Neural cell (in vitro differentiated cells): ENCODE data around the gene RFWD3. TPM values are rescaled to one million over a fixed set of nuclear protein-coding genes. Genes with fewer than 3 reads are reported as not detected.

Experiments used
- H2AFZ ChIP-seq: fragments of 200-600, 300-800 bp; sonication (generic), shearing (Covaris generic); 2 replicates; pipeline ENCODE4 v1.6.0; 2014; ENCODE audit warnings: low read depth, mild to moderate bottlenecking, antibody characterized with exemption, low read length, moderate library complexity
- H3F3A ChIP-seq: fragments of 200-600 bp; shearing (Covaris generic); 2 replicates; pipeline ENCODE4 v1.6.1; 2016; ENCODE audit warnings: mild to moderate bottlenecking, moderate library complexity, mixed read lengths, antibody characterized with exemption, low read length; ENCODE audit not compliant: insufficient read depth, poor library complexity, severe bottlenecking
- H3K27ac ChIP-seq: fragments of 200-600, 300-800 bp; sonication (generic), shearing (Covaris generic); 2 replicates; pipeline ENCODE4 v1.5.1; 2014; ENCODE audit warnings: mild to moderate bottlenecking, low read length, moderate library complexity
- H3K27me3 ChIP-seq: fragments of 300-800, 200-600 bp; sonication (generic), shearing (Covaris generic); 2 replicates; pipeline ENCODE4 v1.6.0; 2014; ENCODE audit warnings: mild to moderate bottlenecking, low read depth, low read length, moderate library complexity; ENCODE audit not compliant: insufficient read depth
- H3K36me3 ChIP-seq: fragments of 300-800, 200-600 bp; sonication (generic), shearing (Covaris generic); 2 replicates; pipeline ENCODE4 v1.5.1; 2014; ENCODE audit warnings: mild to moderate bottlenecking, antibody characterized with exemption, low read length, moderate library complexity; ENCODE audit not compliant: insufficient read depth
- H3K4me2 ChIP-seq: fragments of 300-800, 200-600 bp; sonication (generic), shearing (Covaris generic); 2 replicates; pipeline ENCODE4 v1.6.0; 2014; ENCODE audit warnings: mild to moderate bottlenecking, low read length
- H3K4me3 ChIP-seq: fragments of 300-800, 200-600 bp; sonication (generic), shearing (Covaris generic); 2 replicates; pipeline ENCODE4 v1.5.1; 2014; ENCODE audit warnings: mild to moderate bottlenecking, low read length, moderate library complexity
- H3K79me2 ChIP-seq: fragments of 200-600 bp; shearing (Covaris generic); replicated peaks from 2 replicates; pipeline ENCODE4 v1.6.0; 2014; ENCODE audit warnings: mild to moderate bottlenecking, low read length, moderate library complexity; ENCODE audit not compliant: insufficient read depth
- H3K9ac ChIP-seq: fragments of 300-800, 200-600 bp; sonication (generic), shearing (Covaris generic); 2 replicates; pipeline ENCODE4 v1.6.1; 2016; ENCODE audit warnings: mild to moderate bottlenecking, low read length, mixed read lengths
- H3K9me2 ChIP-seq: fragments of 200-600 bp; shearing (Covaris generic); 2 replicates; pipeline ENCODE4 v1.6.1; 2016; ENCODE audit warnings: mild to moderate bottlenecking, low read length, mixed read lengths; ENCODE audit not compliant: insufficient read depth
- H3K9me3 ChIP-seq: fragments of 200-600, 300-800 bp; sonication (generic), shearing (Covaris generic); 2 replicates; pipeline ENCODE4 v1.6.1; 2016; ENCODE audit warnings: mild to moderate bottlenecking, mixed run types, low read length, moderate library complexity, mixed read lengths
- H4K20me1 ChIP-seq: fragments of 200-600 bp; shearing (Covaris generic); 2 replicates; pipeline ENCODE4 v1.6.1; 2016; ENCODE audit warnings: mild to moderate bottlenecking, mixed run types; ENCODE audit not compliant: insufficient read depth
- EP300 ChIP-seq: fragments of 450-650 bp; conservative IDR thresholded peaks from 2 replicates; pipeline ENCODE4 v1.6.1; 2014; ENCODE audit warnings: antibody characterized with exemption, mild to moderate bottlenecking, moderate library complexity; ENCODE audit not compliant: poor library complexity, severe bottlenecking
- EZH2 ChIP-seq: fragments of 200-600, 300-800 bp; shearing (Covaris generic), sonication (generic); IDR thresholded peaks from 2 replicates; pipeline ENCODE4 v1.6.1; 2014; ENCODE audit warnings: antibody characterized with exemption, low read length, borderline replicate concordance, mild to moderate bottlenecking; ENCODE audit not compliant: insufficient read depth, poor library complexity, severe bottlenecking
- MXI1 ChIP-seq: fragments of 450-650 bp; conservative IDR thresholded peaks from 2 replicates; pipeline ENCODE4 v1.6.1; 2014; ENCODE audit warnings: antibody characterized with exemption, mild to moderate bottlenecking; ENCODE audit not compliant: poor library complexity, severe bottlenecking
- POLR2AphosphoS5 ChIP-seq: IDR thresholded peaks from 2 replicates; pipeline ENCODE4 v1.6.1; 2012
- RAD21 ChIP-seq: fragments of 450-650 bp; conservative IDR thresholded peaks from 2 replicates; pipeline ENCODE4 v1.6.1; 2014; ENCODE audit warnings: antibody characterized with exemption, mild to moderate bottlenecking, moderate library complexity
- REST ChIP-seq: IDR thresholded peaks from 2 replicates; pipeline ENCODE4 v1.6.1; 2012; ENCODE audit warnings: borderline replicate concordance
- SMC3 ChIP-seq: fragments of 450-650 bp; conservative IDR thresholded peaks from 2 replicates; pipeline ENCODE4 v1.6.1; 2014; ENCODE audit warnings: antibody characterized with exemption, mild to moderate bottlenecking, moderate library complexity; ENCODE audit not compliant: poor library complexity
- TAF1 ChIP-seq: IDR thresholded peaks from 2 replicates; pipeline ENCODE4 v1.6.1; 2012; ENCODE audit warnings: low read depth
- polyA plus RNA-seq: library from polyadenylated mRNA; depleted of rRNA; stranded (reverse); fragments of >200 nt; gene quantifications from 2 replicates; pipeline ENCODE4 v1.2.3, GENCODE V29; 2014
- TF ChIP-seq, protein P1 (sequence below): fragments of 450-650 bp; IDR thresholded peaks from 2 replicates; pipeline ENCODE4 v1.5.1; 2014; ENCODE audit warnings: antibody characterized with exemption, mild to moderate bottlenecking, moderate library complexity; ENCODE audit not compliant: poor library complexity, severe bottlenecking

Gene RFWD3
- polyA plus RNA-seq, 1 donor from 2014 or later: 10.7 TPM

GRCh38 chr16:74666010-74666421 is 661 bp downstream of the RFWD3 start:
- Histone ChIP-seq H3F3A (no peaks in the 10 kb centered on the region), H3K9me3 (no peaks in the 10 kb centered on the region), H3K27me3 (no peaks in the 10 kb centered on the region), H3K4me3 (peak overlapping the region; percentile 88), H3K9ac (peak overlapping the region; percentile 68), H3K9me2 (no peaks in the 10 kb centered on the region), H4K20me1 (no peaks in the 10 kb centered on the region), H3K4me2 (peak overlapping the region; percentile 86), H3K27ac (no peak overlapping the region), H3K36me3 (peaks cover 2% of the 10 kb centered on the region), H3K79me2 (peaks cover 16% of the 10 kb centered on the region), H2AFZ (peak overlapping the region; percentile 42)
- no peak for TF ChIP-seq REST
- no peak for TF ChIP-seq EP300
- no peak for TF ChIP-seq MXI1

DNA sequence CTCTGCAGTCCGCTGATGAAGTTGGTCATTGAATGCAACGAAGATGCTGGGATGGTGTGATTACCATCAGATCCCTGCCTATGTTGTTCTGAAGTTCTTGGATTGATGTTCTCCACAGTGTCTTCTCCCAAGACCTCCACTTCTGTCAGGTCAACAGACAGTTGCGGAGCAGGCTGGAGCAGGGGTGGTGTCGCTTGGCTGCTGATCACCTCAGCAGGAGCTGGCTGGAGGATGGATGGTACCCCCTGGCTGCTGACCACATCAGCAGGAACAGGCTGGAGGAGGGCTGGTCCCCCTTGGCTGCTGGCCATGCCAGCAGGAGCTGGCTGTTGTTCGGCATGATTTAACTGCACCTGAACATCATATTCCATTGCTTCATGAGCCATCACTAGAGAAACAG is 5.6 kb downstream of the RFWD3 start:
- H3K27me3 ChIP-seq: no peaks in the 10 kb centered on the region
- H3K9me3 ChIP-seq: no peaks in the 10 kb centered on the region
- H3K9ac ChIP-seq: no peak overlapping the region
- H3K36me3 ChIP-seq: peaks cover 9% of the 10 kb centered on the region
- H4K20me1 ChIP-seq: no peaks in the 10 kb centered on the region
- no peaks in the 10 kb centered on the region for H3K9me2 ChIP-seq
- H2AFZ ChIP-seq: no peak overlapping the region
- no peak overlapping the region for H3K4me3 ChIP-seq
- H3K79me2 ChIP-seq: peaks cover 20% of the 10 kb centered on the region
- no peaks in the 10 kb centered on the region for H3F3A ChIP-seq
- H3K4me2 ChIP-seq: no peak overlapping the region
- H3K27ac ChIP-seq: no peak overlapping the region
- TF ChIP-seq EZH2 (no peak), TAF1 (no peak), REST (no peak), EP300 (no peak), POLR2AphosphoS5 (no peak)

- no peak overlapping the region for H2AFZ ChIP-seq
- no peak overlapping the region for H3K27ac ChIP-seq
- H3K36me3 ChIP-seq: peaks cover 9% of the 10 kb centered on the region
- no peaks in the 10 kb centered on the region for H3K9me3 ChIP-seq
- no peaks in the 10 kb centered on the region for H3K27me3 ChIP-seq
- no peak overlapping the region for H3K4me2 ChIP-seq
- H3K4me3 ChIP-seq: no peak overlapping the region
- H3K79me2 ChIP-seq: peaks cover 19% of the 10 kb centered on the region
- TF ChIP-seq TAF1 (no peak), REST (no peak), RAD21 (no peak), EP300 (no peak), EZH2 (no peak), MXI1 (no peak), SMC3 (no peak), POLR2AphosphoS5 (no peak)
- TF ChIP-seq, protein P1, sequence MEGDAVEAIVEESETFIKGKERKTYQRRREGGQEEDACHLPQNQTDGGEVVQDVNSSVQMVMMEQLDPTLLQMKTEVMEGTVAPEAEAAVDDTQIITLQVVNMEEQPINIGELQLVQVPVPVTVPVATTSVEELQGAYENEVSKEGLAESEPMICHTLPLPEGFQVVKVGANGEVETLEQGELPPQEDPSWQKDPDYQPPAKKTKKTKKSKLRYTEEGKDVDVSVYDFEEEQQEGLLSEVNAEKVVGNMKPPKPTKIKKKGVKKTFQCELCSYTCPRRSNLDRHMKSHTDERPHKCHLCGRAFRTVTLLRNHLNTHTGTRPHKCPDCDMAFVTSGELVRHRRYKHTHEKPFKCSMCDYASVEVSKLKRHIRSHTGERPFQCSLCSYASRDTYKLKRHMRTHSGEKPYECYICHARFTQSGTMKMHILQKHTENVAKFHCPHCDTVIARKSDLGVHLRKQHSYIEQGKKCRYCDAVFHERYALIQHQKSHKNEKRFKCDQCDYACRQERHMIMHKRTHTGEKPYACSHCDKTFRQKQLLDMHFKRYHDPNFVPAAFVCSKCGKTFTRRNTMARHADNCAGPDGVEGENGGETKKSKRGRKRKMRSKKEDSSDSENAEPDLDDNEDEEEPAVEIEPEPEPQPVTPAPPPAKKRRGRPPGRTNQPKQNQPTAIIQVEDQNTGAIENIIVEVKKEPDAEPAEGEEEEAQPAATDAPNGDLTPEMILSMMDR: no peak
- H3K9ac ChIP-seq: no peak overlapping the region
- no peaks in the 10 kb centered on the region for H4K20me1 ChIP-seq
- no peaks in the 10 kb centered on the region for H3F3A ChIP-seq
- no peaks in the 10 kb centered on the region for H3K9me2 ChIP-seq
These were observed 6.3 kb downstream of the RFWD3 start for GRCh38 chr16:74660383-74660782.
